ENCODE results near the gene PYGL.

Gene PYGL

GRCh38 chr14:50953502-50953901 lies 9.2 kb upstream of the PYGL start:
- no peak for TF ChIP-seq CTCF (IDR thresholded peaks at IDR 0.05)
- Histone ChIP-seq H3K4me1 (ENCODE audit: control insufficient read depth in 1 of 2, insufficient read depth in 1 of 2, low read depth in 1 of 2, low read length in 1 of 2) (peaks cover 59 to 61% of the 10 kb centered on the region in 2 experiments), H3K36me3 (no peaks in the 10 kb centered on the region), H3K27me3 (no peaks in the 10 kb centered on the region), H3K4me3 (ENCODE audit: low read depth in 1 of 2, low read length in 1 of 2) (peak overlapping the region; percentile 26 to 38), H3K9me3 (no peaks in the 10 kb centered on the region), H3K27ac (peak overlapping the region; percentile 79)

- Histone ChIP-seq H3K27ac (peak overlapping the region; percentile 52), H3K4me3 (ENCODE audit: low read depth in 1 of 2, low read length in 1 of 2) (no peak overlapping the region), H3K4me1 (ENCODE audit: control insufficient read depth in 1 of 2, insufficient read depth in 1 of 2, low read depth in 1 of 2, low read length in 1 of 2) (peaks cover 72 to 85% of the 10 kb centered on the region in 2 experiments), H3K27me3 (no peaks in the 10 kb centered on the region), H3K9me3 (no peaks in the 10 kb centered on the region), H3K36me3 (no peaks in the 10 kb centered on the region)
- TF ChIP-seq CTCF (IDR thresholded peaks at IDR 0.05): no peak
These were observed 6.7 kb upstream of the PYGL start for GRCh38 chr14:50951032-50951431.

GRCh38 chr14:50948205-50948604 lies 3.9 kb upstream of the PYGL start:
- no peaks in the 10 kb centered on the region for H3K36me3 ChIP-seq
- no peak overlapping the region for H3K4me3 ChIP-seq (ENCODE audit: low read depth in 1 of 2, low read length in 1 of 2)
- H3K4me1 ChIP-seq (ENCODE audit: control insufficient read depth in 1 of 2, insufficient read depth in 1 of 2, low read depth in 1 of 2, low read length in 1 of 2): peaks cover 52 to 66% of the 10 kb centered on the region in 2 experiments
- H3K27me3 ChIP-seq: no peaks in the 10 kb centered on the region
- H3K27ac ChIP-seq: peak overlapping the region; percentile 49
- no peaks in the 10 kb centered on the region for H3K9me3 ChIP-seq
- no peak for TF ChIP-seq CTCF (IDR thresholded peaks at IDR 0.05)

GRCh38 chr14:50947446-50947845 lies 3.2 kb upstream of the PYGL start:
- H3K4me1 ChIP-seq (ENCODE audit: control insufficient read depth in 1 of 2, insufficient read depth in 1 of 2, low read depth in 1 of 2, low read length in 1 of 2): peaks cover 52 to 60% of the 10 kb centered on the region in 2 experiments

GRCh38 chr14:50946234-50946935 lies 2.1 kb upstream of the PYGL start:
- Histone ChIP-seq H3K27me3 (no peaks in the 10 kb centered on the region), H3K4me3 (ENCODE audit: low read depth in 1 of 2, low read length in 1 of 2) (no peak overlapping the region), H3K36me3 (peaks cover 12% of the 10 kb centered on the region), H3K27ac (no peak overlapping the region), H3K4me1 (ENCODE audit: control insufficient read depth in 1 of 2, insufficient read depth in 1 of 2, low read depth in 1 of 2, low read length in 1 of 2) (peaks cover 52 to 60% of the 10 kb centered on the region in 2 experiments), H3K9me3 (no peaks in the 10 kb centered on the region)
- no peak for TF ChIP-seq CTCF (IDR thresholded peaks at IDR 0.05)

More at GRCh38 chr14:50947446-50947845, 3.2 kb upstream of the PYGL start:
- H3K27ac ChIP-seq: peak overlapping the region; percentile 49
- H3K4me3 ChIP-seq (ENCODE audit: low read depth in 1 of 2, low read length in 1 of 2): no peak overlapping the region
- no peaks in the 10 kb centered on the region for H3K9me3 ChIP-seq
- H3K27me3 ChIP-seq: no peaks in the 10 kb centered on the region
- TF ChIP-seq CTCF (IDR thresholded peaks at IDR 0.05): no peak
- H3K36me3 ChIP-seq: peaks cover 1% of the 10 kb centered on the region
